Fibroblast of villous mesenchyme (primary cell): ENCODE measurements around the gene PSD. TPM values are rescaled to one million over a fixed set of nuclear protein-coding genes. Genes with fewer than 3 reads are reported as not detected.
A peak's percentile ranks its signal among the peaks of the same experiment; 100 is the strongest.

Experiments
- DNase-seq: peaks from one replicate; pipeline ENCODE4 v3.0.0-alpha.2; 2010; ENCODE audit warnings: low read depth
- H3K4me3 ChIP-seq: 2 replicates; pipeline ENCODE4 v1.5.1; 2011; ENCODE audit warnings: low read depth, mild to moderate bottlenecking, low read length
- total RNA-seq: library from RNA; depleted of rRNA; stranded (reverse); fragments of >200 nt; gene quantifications from 2 replicates; pipeline ENCODE4 v1.2.3, GENCODE V29; 2012
- TF ChIP-seq, protein P1 (sequence below): IDR thresholded peaks from 2 replicates; pipeline ENCODE4 v1.5.1; 2012; ENCODE audit warnings: low read depth, mild to moderate bottlenecking, low read length; ENCODE audit not compliant: insufficient read depth

Gene PSD
- total RNA-seq, 1 donor, result 2.2 TPM

GRCh38 chr10:102392306-102392705, 26.3 kb downstream of the PSD start:
- no peak for DNase-seq
- TF ChIP-seq, protein P1, sequence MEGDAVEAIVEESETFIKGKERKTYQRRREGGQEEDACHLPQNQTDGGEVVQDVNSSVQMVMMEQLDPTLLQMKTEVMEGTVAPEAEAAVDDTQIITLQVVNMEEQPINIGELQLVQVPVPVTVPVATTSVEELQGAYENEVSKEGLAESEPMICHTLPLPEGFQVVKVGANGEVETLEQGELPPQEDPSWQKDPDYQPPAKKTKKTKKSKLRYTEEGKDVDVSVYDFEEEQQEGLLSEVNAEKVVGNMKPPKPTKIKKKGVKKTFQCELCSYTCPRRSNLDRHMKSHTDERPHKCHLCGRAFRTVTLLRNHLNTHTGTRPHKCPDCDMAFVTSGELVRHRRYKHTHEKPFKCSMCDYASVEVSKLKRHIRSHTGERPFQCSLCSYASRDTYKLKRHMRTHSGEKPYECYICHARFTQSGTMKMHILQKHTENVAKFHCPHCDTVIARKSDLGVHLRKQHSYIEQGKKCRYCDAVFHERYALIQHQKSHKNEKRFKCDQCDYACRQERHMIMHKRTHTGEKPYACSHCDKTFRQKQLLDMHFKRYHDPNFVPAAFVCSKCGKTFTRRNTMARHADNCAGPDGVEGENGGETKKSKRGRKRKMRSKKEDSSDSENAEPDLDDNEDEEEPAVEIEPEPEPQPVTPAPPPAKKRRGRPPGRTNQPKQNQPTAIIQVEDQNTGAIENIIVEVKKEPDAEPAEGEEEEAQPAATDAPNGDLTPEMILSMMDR, result no peak
- no peak overlapping the region for H3K4me3 ChIP-seq

DNA sequence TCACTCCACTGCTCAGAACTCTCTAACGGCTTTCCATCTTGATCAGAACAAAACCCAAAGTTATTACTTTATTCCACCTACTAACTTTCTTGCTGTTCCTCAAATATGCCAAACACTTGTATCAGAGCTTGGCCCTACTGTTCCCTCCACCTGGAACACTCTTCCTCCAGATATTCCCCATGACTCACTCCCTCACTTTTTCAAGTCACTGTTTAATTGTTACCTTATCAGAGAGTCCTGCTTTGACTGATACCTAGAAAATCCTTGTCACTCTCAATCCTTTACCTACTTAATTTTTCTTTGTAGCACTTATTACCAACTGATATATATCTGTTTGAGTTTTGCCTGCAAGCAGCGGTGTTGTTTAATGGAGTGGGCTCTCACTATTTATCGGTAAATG, 28.7 kb downstream of the PSD start:
- no peak overlapping the region for H3K4me3 ChIP-seq
- DNase-seq, result no peak
- TF ChIP-seq, protein P1, result no peak

DNA sequence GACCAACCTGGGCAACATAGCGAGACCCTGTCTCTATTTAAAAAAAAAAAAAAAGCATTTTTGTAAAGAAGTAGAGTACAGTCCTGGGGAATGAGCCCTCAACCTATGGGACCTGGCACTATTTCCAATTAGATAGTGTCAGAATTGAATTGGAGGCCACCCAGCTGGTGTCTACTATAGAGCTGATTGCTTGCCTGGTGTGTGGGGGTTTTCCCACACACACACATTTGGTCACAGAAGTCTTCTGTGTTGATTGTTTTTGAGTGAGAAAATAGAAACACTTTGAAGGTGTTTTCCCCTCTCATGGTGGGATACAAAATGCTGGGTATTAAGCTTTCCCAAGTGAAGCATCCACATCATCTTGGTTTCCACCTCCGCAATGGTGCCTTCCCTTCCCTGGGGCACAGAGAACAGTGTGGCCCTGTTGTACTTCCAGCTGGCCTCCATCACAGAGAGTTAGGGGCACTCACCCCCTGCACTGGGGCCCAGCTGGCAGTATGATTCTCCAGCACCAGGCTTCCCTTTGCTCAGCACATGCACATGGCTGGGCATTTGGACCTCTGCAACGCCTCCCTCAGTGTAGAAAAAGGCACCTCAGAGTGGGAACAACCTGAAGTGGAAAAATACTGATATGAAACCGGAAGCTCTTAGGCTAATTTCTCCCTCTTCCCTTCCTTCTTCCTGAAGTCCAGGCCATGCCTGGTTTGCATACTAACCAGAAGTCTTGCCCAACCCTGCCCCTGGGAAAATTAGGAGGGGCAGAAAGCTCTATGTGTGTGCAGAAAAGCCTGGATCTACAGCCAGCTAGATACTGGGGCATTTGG, 33.8 kb downstream of the PSD start:
- H3K4me3 ChIP-seq, result no peak overlapping the region
- TF ChIP-seq, protein P1, result no peak
- DNase-seq, result peak; percentile 84

DNA sequence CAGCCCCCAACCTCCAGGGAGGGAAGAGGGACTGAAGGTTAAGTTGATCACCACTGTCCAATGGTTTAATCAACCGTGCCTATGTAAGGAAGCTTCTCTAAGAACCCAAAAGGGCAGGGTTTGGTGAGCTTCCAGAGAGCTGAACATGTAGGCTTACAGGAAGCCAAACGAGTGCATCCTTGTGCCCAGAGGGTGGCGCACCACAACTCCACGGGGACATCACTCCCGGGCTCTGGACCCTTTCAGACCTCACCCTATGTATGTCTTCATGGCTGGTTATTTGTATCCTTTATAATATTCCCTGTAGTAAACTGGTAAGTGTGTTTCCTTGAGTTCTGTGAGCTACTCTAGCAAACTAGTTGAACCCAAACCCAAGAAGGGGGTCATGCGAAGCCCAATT, 34.5 kb downstream of the PSD start:
- DNase-seq, result peak; percentile 38
- no peak overlapping the region for H3K4me3 ChIP-seq
- TF ChIP-seq, protein P1, result peak; percentile 45

DNA sequence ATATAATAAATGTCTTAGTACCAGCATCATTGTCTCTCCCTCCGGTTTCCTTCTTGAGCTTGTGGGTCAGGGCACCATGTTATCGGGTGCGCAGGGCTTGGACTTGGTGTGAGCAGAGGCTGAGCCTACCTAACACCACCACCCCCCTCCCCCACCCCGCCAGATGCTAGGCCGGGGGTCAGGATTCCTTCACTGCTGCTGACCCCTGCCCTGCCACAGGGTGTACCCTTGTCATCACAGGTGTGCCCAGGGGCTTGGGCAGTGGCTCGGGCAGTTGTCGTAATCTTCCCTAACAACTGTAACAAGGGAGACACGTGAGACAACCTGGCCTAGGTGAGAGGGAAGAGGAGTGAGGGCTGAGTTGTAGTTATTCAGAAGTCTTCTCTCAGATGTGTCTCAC, 35.7 kb downstream of the PSD start:
- H3K4me3 ChIP-seq, result no peak overlapping the region
- TF ChIP-seq, protein P1, result no peak
- no peak for DNase-seq

DNA sequence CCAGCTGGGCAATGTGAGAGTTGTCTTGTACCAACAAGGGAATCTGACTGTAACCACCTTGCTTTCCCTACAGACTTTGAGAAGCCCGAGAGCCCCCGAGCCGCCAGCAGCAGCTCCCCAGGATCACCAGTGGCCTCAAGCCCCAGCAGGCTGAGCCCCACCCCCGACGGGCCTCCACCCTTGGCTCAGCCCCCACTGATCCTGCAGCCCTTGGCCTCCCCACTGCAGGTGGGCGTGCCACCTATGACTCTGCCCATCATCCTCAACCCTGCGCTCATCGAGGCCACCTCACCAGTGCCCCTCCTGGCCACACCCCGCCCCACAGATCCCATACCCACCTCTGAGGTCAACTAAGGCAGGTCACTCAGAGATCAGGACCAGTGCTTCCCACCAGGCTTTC, 36.6 kb downstream of the PSD start:
- DNase-seq, result no peak
- no peak overlapping the region for H3K4me3 ChIP-seq
- TF ChIP-seq, protein P1, result no peak

GRCh38 chr10:102379383-102379782, 39.2 kb downstream of the PSD start:
- no peak for DNase-seq

More at GRCh38 chr10:102379383-102379782, 39.2 kb downstream of the PSD start:
- TF ChIP-seq, protein P1, result no peak
- no peak overlapping the region for H3K4me3 ChIP-seq
